HCT116 (cell line): Measurements from ENCODE around the gene EIF4G3.
"Not testable (repeated sequence)": the region's sequence is repeated elsewhere in the genome, so short reads cannot be mapped to it uniquely, and the experiment has no call there.

ENCODE experiments used
- EZH2 ChIP-seq: fragments of 200-600 bp; sonication (generic); IDR thresholded peaks from 2 replicates; pipeline ENCODE4 v1.6.1; 2017; ENCODE audit warnings: antibody characterized with exemption, mixed run types
- EZH2phosphoT487 ChIP-seq: fragments of 200-600 bp; IDR thresholded peaks from 2 replicates; pipeline ENCODE4 v1.6.1; 2018; ENCODE audit warnings: antibody characterized with exemption, borderline replicate concordance
- FOSL1 ChIP-seq: IDR thresholded peaks from 2 replicates; pipeline ENCODE4 v1.6.1; 2012; ENCODE audit warnings: low read depth
- POLR2A ChIP-seq: IDR thresholded peaks from 2 replicates; pipeline ENCODE4 v1.7.0; 2011; ENCODE audit warnings: borderline replicate concordance; ENCODE audit not compliant: insufficient read depth, insufficient read length; ENCODE audit errors: extremely low read depth
- POLR2AphosphoS5 ChIP-seq: IDR thresholded peaks from 2 replicates; pipeline ENCODE4 v1.6.1; 2011; ENCODE audit warnings: mild to moderate bottlenecking, low read depth, low read length, moderate library complexity
- RAD21 ChIP-seq: IDR thresholded peaks from 2 replicates; pipeline ENCODE4 v1.6.1; 2012; ENCODE audit warnings: low read depth, mild to moderate bottlenecking
- SP1 ChIP-seq: IDR thresholded peaks from 2 replicates; pipeline ENCODE4 v1.6.1; 2012; ENCODE audit warnings: low read depth
- YY1 ChIP-seq: IDR thresholded peaks from 2 replicates; pipeline ENCODE4 v1.6.1; 2011; ENCODE audit warnings: low read length, low read depth, moderate library complexity, mild to moderate bottlenecking; ENCODE audit not compliant: insufficient replicate concordance; ENCODE audit errors: extremely low read depth
- ZFX ChIP-seq: fragments of 450-650 bp; IDR thresholded peaks from 2 replicates; pipeline ENCODE4 v1.6.1; 2017
- TF ChIP-seq, protein P1 (sequence below), 3 experiments: fragments of 200-600 bp in 1 of 3; sonication (generic) in 1 of 3; IDR thresholded peaks in 2 of 3; conservative IDR thresholded peaks in 1 of 3; 2 replicates each; pipeline ENCODE4 v1.5.1; 2012 to 2017; ENCODE audit warnings: low read depth in 2 of 3, low read length in 2 of 3, antibody characterized with exemption in 1 of 3, borderline replicate concordance in 1 of 3, control low read depth in 1 of 3, mild to moderate bottlenecking in 1 of 3, mixed read lengths in 1 of 3, mixed run types in 1 of 3, moderate library complexity in 1 of 3; ENCODE audit not compliant: insufficient read depth in 1 of 3

DNA sequence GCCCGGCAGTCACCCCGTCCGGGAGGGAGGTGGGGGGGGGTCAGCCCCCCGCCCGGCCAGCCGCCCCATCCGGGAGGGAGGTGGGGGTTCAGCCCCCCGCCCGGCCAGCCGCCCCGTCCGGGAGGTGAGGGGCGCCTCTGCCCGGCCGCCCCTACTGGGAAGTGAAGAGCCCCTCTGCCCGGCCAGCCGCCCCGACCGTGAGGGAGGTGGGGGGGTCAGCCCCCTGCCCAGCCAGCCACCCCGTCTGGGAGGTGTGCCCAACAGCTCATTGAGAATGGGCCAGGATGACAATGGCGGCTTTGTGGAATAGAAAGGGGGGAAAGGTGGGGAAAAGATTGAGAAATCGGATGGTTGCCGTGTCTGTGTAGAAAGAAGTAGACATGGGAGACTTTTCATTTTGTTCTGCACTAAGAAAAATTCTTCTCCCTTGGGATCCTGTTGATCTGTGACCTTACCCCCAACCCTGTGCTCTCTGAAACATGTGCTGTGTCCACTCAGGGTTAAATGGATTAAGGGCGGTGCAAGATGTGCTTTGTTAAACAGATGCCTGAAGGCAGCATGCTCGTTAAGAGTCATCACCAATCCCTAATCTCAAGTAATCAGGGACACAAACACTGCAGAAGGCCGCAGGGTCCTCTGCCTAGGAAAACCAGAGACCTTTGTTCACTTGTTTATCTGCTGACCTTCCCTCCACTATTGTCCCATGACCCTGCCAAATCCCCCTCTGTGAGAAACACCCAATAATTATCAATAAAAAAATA, 152.4 kb downstream of the EIF4G3 start:
- TF ChIP-seq, protein P1, sequence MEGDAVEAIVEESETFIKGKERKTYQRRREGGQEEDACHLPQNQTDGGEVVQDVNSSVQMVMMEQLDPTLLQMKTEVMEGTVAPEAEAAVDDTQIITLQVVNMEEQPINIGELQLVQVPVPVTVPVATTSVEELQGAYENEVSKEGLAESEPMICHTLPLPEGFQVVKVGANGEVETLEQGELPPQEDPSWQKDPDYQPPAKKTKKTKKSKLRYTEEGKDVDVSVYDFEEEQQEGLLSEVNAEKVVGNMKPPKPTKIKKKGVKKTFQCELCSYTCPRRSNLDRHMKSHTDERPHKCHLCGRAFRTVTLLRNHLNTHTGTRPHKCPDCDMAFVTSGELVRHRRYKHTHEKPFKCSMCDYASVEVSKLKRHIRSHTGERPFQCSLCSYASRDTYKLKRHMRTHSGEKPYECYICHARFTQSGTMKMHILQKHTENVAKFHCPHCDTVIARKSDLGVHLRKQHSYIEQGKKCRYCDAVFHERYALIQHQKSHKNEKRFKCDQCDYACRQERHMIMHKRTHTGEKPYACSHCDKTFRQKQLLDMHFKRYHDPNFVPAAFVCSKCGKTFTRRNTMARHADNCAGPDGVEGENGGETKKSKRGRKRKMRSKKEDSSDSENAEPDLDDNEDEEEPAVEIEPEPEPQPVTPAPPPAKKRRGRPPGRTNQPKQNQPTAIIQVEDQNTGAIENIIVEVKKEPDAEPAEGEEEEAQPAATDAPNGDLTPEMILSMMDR (IDR thresholded peaks at IDR 0.05 in 2 of 3, conservative IDR thresholded peaks at IDR 0.05 in 1 of 3; ENCODE audit: borderline replicate concordance in 1 of 3, insufficient read depth in 1 of 3, low read depth in 2 of 3, low read length in 2 of 3), result not testable (repeated sequence)
- not testable (repeated sequence) for TF ChIP-seq FOSL1, POLR2A, ZFX, EZH2, POLR2AphosphoS5, EZH2phosphoT487, SP1, YY1, RAD21
